IMR-90 (cell line): Measurements from ENCODE around the gene SCAMP4. TPM values are rescaled to one million over a fixed set of nuclear protein-coding genes. Genes with fewer than 3 reads are reported as not detected.
A peak's percentile ranks its signal among the peaks of the same experiment; 100 is the strongest.

Experiments
- ATAC-seq: fragments of 200-7000 bp; cut with Tn5 transposase; 2 replicates; pipeline ENCODE4 v1.9.1; 2020; ENCODE audit warnings: low read depth, mild to moderate bottlenecking, moderate library complexity
- BruUV-seq: library from RNA; stranded (reverse); fragments of 400-500 nt; replicated peaks from 2 replicates; lab custom pipeline; 2021; lab: Mats Ljungman, UMichigan
- CTCF ChIA-PET: fragments of 300-600 bp; formaldehyde crosslinking; extraction: SDS; loops from one replicate; lab custom pipeline; 2021; ENCODE audit warnings: antibody characterized with exemption; lab: Yijun Ruan, JAX
- POLR2A ChIA-PET: fragments of 300-600 bp; sonication (Branson Sonifier 250); formaldehyde crosslinking; loops from one replicate; lab custom pipeline; 2022; ENCODE audit warnings: antibody characterized with exemption; ENCODE audit not compliant: unreplicated experiment; lab: Charles Lee
- DNase-seq: peaks from one replicate; pipeline ENCODE4 v3.0.0; 2013
- H2AFZ ChIP-seq: replicated peaks from 2 replicates; pipeline ENCODE3; 2013; ENCODE audit warnings: low read length, mild to moderate bottlenecking; ENCODE audit not compliant: poor library complexity
- H2AK5ac ChIP-seq: 2 replicates; pipeline ENCODE4 v1.6.1; 2013; ENCODE audit warnings: low read depth, low read length, inconsistent platforms
- H2AK9ac ChIP-seq: replicated peaks from 2 replicates; pipeline ENCODE3; 2013; ENCODE audit warnings: mild to moderate bottlenecking, low read depth, low read length, moderate library complexity; ENCODE audit not compliant: poor library complexity
- H2BK120ac ChIP-seq: 2 replicates; pipeline ENCODE4 v1.6.1; 2013; ENCODE audit warnings: low read depth, low read length, inconsistent platforms
- H2BK15ac ChIP-seq: 3 replicates; pipeline ENCODE4 v1.6.1; 2013; ENCODE audit warnings: low read depth, low read length, inconsistent platforms
- H2BK20ac ChIP-seq: 2 replicates; pipeline ENCODE4 v1.6.1; 2013; ENCODE audit warnings: low read depth, mild to moderate bottlenecking, inconsistent platforms, low read length, moderate library complexity
- H2BK5ac ChIP-seq: 2 replicates; pipeline ENCODE4 v1.6.1; 2013; ENCODE audit warnings: mild to moderate bottlenecking, low read depth, low read length, inconsistent platforms; ENCODE audit not compliant: poor library complexity, severe bottlenecking
- H3K14ac ChIP-seq: replicated peaks from 2 replicates; pipeline ENCODE4 v1.6.1; 2013; ENCODE audit warnings: low read depth, low read length, inconsistent platforms
- H3K18ac ChIP-seq: 2 replicates; pipeline ENCODE4 v1.6.1; 2013; ENCODE audit warnings: low read depth, low read length, control low read depth
- H3K23ac ChIP-seq: 2 replicates; pipeline ENCODE4 v1.6.1; 2013; ENCODE audit warnings: low read depth, low read length, inconsistent platforms
- H3K27ac ChIP-seq: 2 replicates; pipeline ENCODE4 v1.5.1; 2013; ENCODE audit warnings: mild to moderate bottlenecking, control low read depth, low read length; ENCODE audit not compliant: insufficient read depth
- H3K27me3 ChIP-seq: 2 replicates; pipeline ENCODE4 v1.6.1; 2013; ENCODE audit warnings: low read length; ENCODE audit not compliant: control insufficient read depth, insufficient read depth
- H3K36me3 ChIP-seq: 2 replicates; pipeline ENCODE4 v1.6.1; 2013; ENCODE audit warnings: low read length, mixed read lengths; ENCODE audit not compliant: control insufficient read depth, insufficient read depth
- H3K4ac ChIP-seq: 2 replicates; pipeline ENCODE4 v1.6.1; 2013; ENCODE audit warnings: low read depth, low read length, inconsistent platforms
- H3K4me1 ChIP-seq: 2 replicates; pipeline ENCODE4 v1.6.1; 2013; ENCODE audit warnings: low read length, mixed read lengths; ENCODE audit not compliant: control insufficient read depth, insufficient read depth
- H3K4me2 ChIP-seq: 2 replicates; pipeline ENCODE4 v1.6.1; 2013; ENCODE audit warnings: low read depth, mild to moderate bottlenecking, control low read depth, low read length, moderate library complexity
- H3K4me3 ChIP-seq: 2 replicates; pipeline ENCODE4 v1.5.1; 2013; ENCODE audit warnings: low read depth, mild to moderate bottlenecking, control low read depth, low read length, moderate library complexity; ENCODE audit not compliant: insufficient read depth
- H3K56ac ChIP-seq: 2 replicates; pipeline ENCODE4 v1.6.1; 2013; ENCODE audit warnings: low read length, inconsistent platforms; ENCODE audit not compliant: insufficient read depth; ENCODE audit errors: extremely low read depth
- H3K79me1 ChIP-seq, 2 experiments: 2 replicates each; pipeline ENCODE4 v1.6.1; 2013; ENCODE audit warnings: low read length in 2 of 2, inconsistent platforms in 1 of 2, low read depth in 1 of 2
- H3K9ac ChIP-seq: 2 replicates; pipeline ENCODE4 v1.6.1; 2013; ENCODE audit warnings: low read depth, low read length, control low read depth
- H3K9me1 ChIP-seq: 2 replicates; pipeline ENCODE4 v1.6.1; 2013; ENCODE audit warnings: low read length, inconsistent platforms; ENCODE audit not compliant: insufficient read depth
- H3K9me3 ChIP-seq: 2 replicates; pipeline ENCODE4 v1.6.1; 2013; ENCODE audit warnings: low read length; ENCODE audit not compliant: control insufficient read depth, insufficient read depth
- H4K20me1 ChIP-seq: 2 replicates; pipeline ENCODE4 v1.6.1; 2013; ENCODE audit warnings: low read length, inconsistent platforms; ENCODE audit not compliant: insufficient read depth
- H4K5ac ChIP-seq: 2 replicates; pipeline ENCODE4 v1.6.1; 2013; ENCODE audit warnings: mild to moderate bottlenecking, low read depth, low read length, control low read depth
- H4K8ac ChIP-seq, 2 experiments: 2 replicates each; pipeline ENCODE4 v1.6.1; 2013; ENCODE audit warnings: low read depth in 2 of 2, low read length in 2 of 2, control low read depth in 1 of 2, inconsistent platforms in 1 of 2
- H4K91ac ChIP-seq: 2 replicates; pipeline ENCODE4 v1.6.1; 2013; ENCODE audit warnings: low read depth, low read length, inconsistent platforms; ENCODE audit not compliant: insufficient read depth
- CEBPB ChIP-seq: IDR thresholded peaks from 2 replicates; pipeline ENCODE4 v1.6.1; 2012; ENCODE audit warnings: low read depth, low read length, improper control_type of control experiment
- CHD1 ChIP-seq: IDR thresholded peaks from 2 replicates; pipeline ENCODE4 v1.6.1; 2012; ENCODE audit warnings: low read depth, low read length, improper control_type of control experiment
- CTCF ChIP-seq: conservative IDR thresholded peaks from 2 replicates; pipeline ENCODE4 v1.5.1; 2012; ENCODE audit warnings: mild to moderate bottlenecking, low read depth, low read length, improper control_type of control experiment
- FOS ChIP-seq: fragments of 150-350 bp; IDR thresholded peaks from 2 replicates; pipeline ENCODE4 v1.6.1; 2016; ENCODE audit warnings: low read depth, low read length
- MAFK ChIP-seq: IDR thresholded peaks from 2 replicates; pipeline ENCODE4 v1.6.1; 2012; ENCODE audit warnings: low read depth, low read length, improper control_type of control experiment
- MXI1 ChIP-seq: IDR thresholded peaks from 2 replicates; pipeline ENCODE4 v1.6.1; 2012; ENCODE audit warnings: low read depth, mild to moderate bottlenecking, low read length, moderate library complexity, borderline replicate concordance
- POLR2A ChIP-seq: IDR thresholded peaks from 2 replicates; pipeline ENCODE4 v1.6.1; 2012; ENCODE audit warnings: mild to moderate bottlenecking, low read depth, low read length
- RAD21 ChIP-seq: IDR thresholded peaks from 2 replicates; pipeline ENCODE4 v1.6.1; 2012; ENCODE audit warnings: low read length, improper control_type of control experiment
- WGBS, 2 experiments: methylation state at CpG; one replicate each; pipeline versions ENCODE4 v1.1.5 to v1.1.7; 2013; ENCODE audit warnings: missing lambda C conversion rate in 2 of 2; ENCODE audit not compliant: insufficient read length in 1 of 2; ENCODE audit errors: extremely low coverage in 2 of 2; 5-methylcytosine and 5-hydroxymethylcytosine counted together
- dilution Hi-C: fragments of 300-500 bp; cut with HindIII; formaldehyde crosslinking; loops from one replicate; pipeline ENCODE4 v1.14.3; 2018; ENCODE audit warnings: low sequenced_read_pairs; ENCODE audit not compliant: unreplicated experiment
- in situ Hi-C: fragments of 300-500 bp; cut with MboI; formaldehyde crosslinking; loops from 3 replicates; pipeline ENCODE4 v1.14.3; 2019; ENCODE audit warnings: low sequenced_read_pairs, inconsistent platforms, mixed read lengths
- intact Hi-C: fragments of 100-400 bp; cut with micrococcal nuclease; formaldehyde crosslinking; loops from 2 replicates; pipeline ENCODE4 v1.10.0; 2022
- polyA plus RNA-seq, 3 experiments: library from polyadenylated mRNA; depleted of rRNA; stranded (reverse); fragments of >200 nt; gene quantifications; 2 replicates each; pipeline ENCODE4 v1.2.3, GENCODE V29; 2012; ENCODE audit warnings: low replicate concordance in 1 of 3
- total RNA-seq: library from RNA; depleted of rRNA; stranded (reverse); fragments of >200 nt; gene quantifications from 2 replicates; pipeline ENCODE4 v1.2.3, GENCODE V29; 2012

The SCAMP4 gene
- total and polyA plus RNA-seq, 2 of the 4 experiments (the other 2 are of a cell fraction) = 16.1 to 28.1 TPM

DNA sequence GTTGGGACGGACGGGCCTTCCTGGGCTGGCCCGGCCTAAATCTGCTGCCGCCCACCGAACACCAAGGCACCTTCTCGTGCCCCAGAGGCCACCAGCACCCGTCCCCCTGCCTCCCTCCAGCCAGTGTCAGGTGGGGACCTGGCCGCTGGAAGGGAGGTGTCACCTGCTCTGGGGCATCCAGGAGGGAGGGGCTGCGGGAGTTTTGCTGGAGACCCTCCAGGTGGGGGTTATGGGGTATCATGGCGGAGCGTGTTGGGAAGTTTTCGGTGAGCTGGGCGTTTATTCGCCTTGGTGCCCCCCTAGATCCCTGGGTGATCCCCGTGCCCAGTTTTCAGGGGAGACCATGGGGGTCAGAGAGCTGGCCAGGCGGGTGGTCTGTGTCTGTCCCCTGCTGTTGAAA is 45.4 kb downstream of the SCAMP4 start (continued):
- TF ChIP-seq CTCF = no peak

DNA sequence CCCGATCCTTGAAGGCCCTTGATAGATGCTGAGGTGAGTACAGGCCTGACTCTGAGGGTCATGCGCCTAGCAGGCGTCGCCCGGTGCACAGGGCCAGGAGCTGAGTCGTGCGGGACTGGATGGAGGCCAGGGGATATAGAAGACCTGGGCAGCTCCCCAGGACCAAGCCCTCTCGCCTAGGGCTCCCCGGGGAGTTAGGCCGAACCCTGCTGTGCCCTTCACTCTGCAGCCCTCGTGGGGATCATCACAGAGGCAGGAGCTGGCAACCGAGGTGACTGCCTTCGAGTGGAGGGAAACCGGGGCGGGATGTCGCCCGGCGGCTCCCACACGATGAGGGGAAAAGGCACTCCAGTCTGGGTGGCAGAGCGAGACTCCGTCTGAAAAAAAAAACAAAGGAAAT is 47.4 kb downstream of the SCAMP4 start:
- no peak overlapping the region for H3K56ac ChIP-seq
- no peak overlapping the region for H2BK5ac ChIP-seq
- H3K23ac ChIP-seq = no peak overlapping the region
- no peak overlapping the region for H3K9ac ChIP-seq
- H4K5ac ChIP-seq = no peak overlapping the region
- H2BK120ac ChIP-seq = no peak overlapping the region
- dilution Hi-C loops = no loop called here
- DNase-seq (no peak), ATAC-seq (peak; percentile 21; the same call in 1 of the 2 replicates)
- no peaks in the 10 kb centered on the region for H3K4me1 ChIP-seq
- 82% methylated on average over 20 of the region's 21 CpGs; no CpG with 5 or more reads in 1 of the 2 experiments for WGBS, 2 experiments
- H2AK9ac ChIP-seq = no peak overlapping the region
- no peaks in the 10 kb centered on the region for H3K27me3 ChIP-seq
- no peak overlapping the region for H4K91ac ChIP-seq
- TF ChIP-seq FOS = no peak
- TF ChIP-seq CEBPB = no peak
- no peak for TF ChIP-seq MAFK
- no peak for TF ChIP-seq MXI1
- no peak for TF ChIP-seq RAD21
- no peak for TF ChIP-seq POLR2A
- TF ChIP-seq CHD1 = no peak
- POLR2A ChIA-PET = no interaction called here
- CTCF ChIA-PET = no interaction called here
- H3K4ac ChIP-seq = no peak overlapping the region
- intact Hi-C loops = no loop called here
- H4K20me1 ChIP-seq = peaks cover 93% of the 10 kb centered on the region
- H2AK5ac ChIP-seq = no peak overlapping the region
- no peak overlapping the region for H3K27ac ChIP-seq
- in situ Hi-C loops = no loop called here
- H2BK15ac ChIP-seq = no peak overlapping the region
- no peak overlapping the region for H2BK20ac ChIP-seq
- no peak overlapping the region for H3K4me2 ChIP-seq
- no peak overlapping the region for H3K14ac ChIP-seq
- H4K8ac ChIP-seq = no peak overlapping the region
- H3K36me3 ChIP-seq = peaks cover 17% of the 10 kb centered on the region; the same call in 1 of the 2 replicates
- peaks cover 12 to 74% of the 10 kb centered on the region in 2 experiments; a peak in 3 of 4 replicates for H3K79me1 ChIP-seq
- no peak overlapping the region for H3K18ac ChIP-seq
- no peak overlapping the region for H2AFZ ChIP-seq
- no peaks in the 10 kb centered on the region for H3K9me3 ChIP-seq
- BruUV-seq = no TSS peak
- H3K9me1 ChIP-seq = peaks cover 2% of the 10 kb centered on the region; the same call in 1 of the 2 replicates
- no peak overlapping the region for H3K4me3 ChIP-seq
